ENCODE results near the gene PPP6R3. TPM values are rescaled to one million over a fixed set of nuclear protein-coding genes. Genes with fewer than 3 reads are reported as not detected.

PPP6R3 gene
- total RNA-seq, 1 experiment from 2014 or later = 153 TPM

GRCh38 chr11:68439355-68440065, 21.0 kb upstream of the PPP6R3 start:
- H3K36me3 ChIP-seq (ENCODE audit: insufficient read depth, low read length, poor library complexity, severe bottlenecking) = peaks cover 7% of the 10 kb centered on the region
- H3K4me3 ChIP-seq (ENCODE audit: low read depth, low read length, poor library complexity, severe bottlenecking) = no peak overlapping the region
- H3K4me1 ChIP-seq (ENCODE audit: insufficient read depth, low read length, poor library complexity, severe bottlenecking) = peaks cover 60% of the 10 kb centered on the region
- CTCF ChIA-PET = interaction anchor here (0.6 kb wide), 1 partner anchor 18 kb away, joined by 4 read pairs; no protein-coding TSS in a partner anchor
- intact Hi-C loops (cut with micrococcal nuclease; ENCODE audit: unreplicated experiment) = no loop called here
- TF ChIP-seq EZH2 (IDR thresholded peaks at IDR 0.05; ENCODE audit: borderline replicate concordance, low read depth, low read length, poor library complexity, severe bottlenecking) = no peak
- TF ChIP-seq CTCF (conservative IDR thresholded peaks at IDR 0.05; ENCODE audit: low read depth, low read length) = no peak
- POLR2A ChIA-PET (ENCODE audit: low non-redundant PET) = no interaction called here
- no TSS peak for BruUV-seq (replicated peaks)
- no peak for DNase-seq (ENCODE audit: low spot score)
- H3K27me3 ChIP-seq (replicated peaks; ENCODE audit: insufficient read depth, low read depth, low read length, poor library complexity) = no peaks in the 10 kb centered on the region
- H3K9me3 ChIP-seq (ENCODE audit: low read depth, low read length, poor library complexity, severe bottlenecking) = no peaks in the 10 kb centered on the region
- H3K27ac ChIP-seq (ENCODE audit: low read depth, low read length, poor library complexity, severe bottlenecking) = peak overlapping the region; percentile 92

- Histone ChIP-seq H3K9me3 (ENCODE audit: low read depth, low read length, poor library complexity, severe bottlenecking) (no peaks in the 10 kb centered on the region), H3K4me3 (ENCODE audit: low read depth, low read length, poor library complexity, severe bottlenecking) (no peak overlapping the region), H3K36me3 (ENCODE audit: insufficient read depth, low read length, poor library complexity, severe bottlenecking) (peaks cover 7% of the 10 kb centered on the region), H3K27me3 (replicated peaks; ENCODE audit: insufficient read depth, low read depth, low read length, poor library complexity) (no peaks in the 10 kb centered on the region), H3K4me1 (ENCODE audit: insufficient read depth, low read length, poor library complexity, severe bottlenecking) (peaks cover 60% of the 10 kb centered on the region), H3K27ac (ENCODE audit: low read depth, low read length, poor library complexity, severe bottlenecking) (peak overlapping the region; percentile 92)
- BruUV-seq (replicated peaks) = no TSS peak
- POLR2A ChIA-PET (ENCODE audit: low non-redundant PET) = no interaction called here
- CTCF ChIA-PET = interaction anchor here (0.6 kb wide), 2 partner anchors 19 to 169 kb away, joined by 3 to 4 read pairs; no protein-coding TSS in a partner anchor
- intact Hi-C loops (cut with micrococcal nuclease; ENCODE audit: unreplicated experiment) = no loop called here
- no peak for TF ChIP-seq EZH2 (IDR thresholded peaks at IDR 0.05; ENCODE audit: borderline replicate concordance, low read depth, low read length, poor library complexity, severe bottlenecking)
- no peak for TF ChIP-seq CTCF (conservative IDR thresholded peaks at IDR 0.05; ENCODE audit: low read depth, low read length)
- DNase-seq (ENCODE audit: low spot score) = peak; percentile 72
Measured at GRCh38 chr11:68440224-68440623, 20.3 kb upstream of the PPP6R3 start.

DNA sequence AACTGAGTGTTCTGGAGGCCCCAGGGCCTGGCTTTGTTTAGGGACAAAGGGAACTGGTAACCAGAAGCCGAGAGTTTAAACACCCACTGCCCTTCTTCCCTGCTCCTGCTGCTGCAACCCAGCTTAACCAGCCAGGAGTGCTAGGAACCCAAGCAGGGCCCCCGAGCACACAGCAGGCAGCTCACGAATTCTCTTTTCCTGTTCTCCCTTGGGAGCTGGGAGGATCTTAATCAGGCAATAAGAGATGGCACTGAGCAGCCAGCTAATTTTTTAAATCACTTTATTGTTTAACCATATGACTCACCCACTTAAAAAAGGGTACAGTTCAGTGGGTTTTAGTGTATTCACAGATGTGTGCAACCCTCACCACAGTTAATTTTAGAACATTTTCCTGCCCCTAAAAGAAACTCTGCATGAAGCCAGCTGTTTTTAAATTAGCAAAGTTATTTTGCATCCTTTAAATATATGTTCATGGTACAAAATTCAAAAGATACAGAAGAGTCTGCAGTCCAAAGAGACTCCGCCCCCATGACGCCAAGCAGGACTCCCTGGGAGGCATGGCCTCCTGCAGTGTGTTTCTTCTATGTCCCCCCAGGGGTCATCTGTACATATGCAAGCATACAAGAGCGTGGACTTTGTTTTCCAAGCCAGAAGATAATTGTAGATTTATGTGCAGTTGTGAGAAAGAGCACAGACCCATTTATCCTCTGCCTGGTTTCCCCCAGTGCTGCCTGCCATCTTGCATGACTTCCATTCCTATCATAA, 18.9 kb upstream of the PPP6R3 start:
- intact Hi-C loops (cut with micrococcal nuclease; ENCODE audit: unreplicated experiment) = no loop called here
- Histone ChIP-seq H3K9me3 (ENCODE audit: low read depth, low read length, poor library complexity, severe bottlenecking) (no peaks in the 10 kb centered on the region), H3K4me3 (ENCODE audit: low read depth, low read length, poor library complexity, severe bottlenecking) (no peak overlapping the region), H3K27me3 (replicated peaks; ENCODE audit: insufficient read depth, low read depth, low read length, poor library complexity) (no peaks in the 10 kb centered on the region), H3K27ac (ENCODE audit: low read depth, low read length, poor library complexity, severe bottlenecking) (peak overlapping the region; percentile 92), H3K36me3 (ENCODE audit: insufficient read depth, low read length, poor library complexity, severe bottlenecking) (peaks cover 7% of the 10 kb centered on the region), H3K4me1 (ENCODE audit: insufficient read depth, low read length, poor library complexity, severe bottlenecking) (peaks cover 60% of the 10 kb centered on the region)
- ChIA-PET POLR2A (ENCODE audit: low non-redundant PET) (no interaction called here), CTCF (interaction anchor here (1.7 kb wide), 1 partner anchor 184 kb away, joined by 5 read pairs; no protein-coding TSS in a partner anchor)
- DNase-seq (ENCODE audit: low spot score) = peak; percentile 98
- TF ChIP-seq CTCF (conservative IDR thresholded peaks at IDR 0.05; ENCODE audit: low read depth, low read length) = no peak
- no peak for TF ChIP-seq EZH2 (IDR thresholded peaks at IDR 0.05; ENCODE audit: borderline replicate concordance, low read depth, low read length, poor library complexity, severe bottlenecking)
- BruUV-seq (replicated peaks) = TSS peak; percentile 16
